ENCODE results near the gene NCOA7.

DNA sequence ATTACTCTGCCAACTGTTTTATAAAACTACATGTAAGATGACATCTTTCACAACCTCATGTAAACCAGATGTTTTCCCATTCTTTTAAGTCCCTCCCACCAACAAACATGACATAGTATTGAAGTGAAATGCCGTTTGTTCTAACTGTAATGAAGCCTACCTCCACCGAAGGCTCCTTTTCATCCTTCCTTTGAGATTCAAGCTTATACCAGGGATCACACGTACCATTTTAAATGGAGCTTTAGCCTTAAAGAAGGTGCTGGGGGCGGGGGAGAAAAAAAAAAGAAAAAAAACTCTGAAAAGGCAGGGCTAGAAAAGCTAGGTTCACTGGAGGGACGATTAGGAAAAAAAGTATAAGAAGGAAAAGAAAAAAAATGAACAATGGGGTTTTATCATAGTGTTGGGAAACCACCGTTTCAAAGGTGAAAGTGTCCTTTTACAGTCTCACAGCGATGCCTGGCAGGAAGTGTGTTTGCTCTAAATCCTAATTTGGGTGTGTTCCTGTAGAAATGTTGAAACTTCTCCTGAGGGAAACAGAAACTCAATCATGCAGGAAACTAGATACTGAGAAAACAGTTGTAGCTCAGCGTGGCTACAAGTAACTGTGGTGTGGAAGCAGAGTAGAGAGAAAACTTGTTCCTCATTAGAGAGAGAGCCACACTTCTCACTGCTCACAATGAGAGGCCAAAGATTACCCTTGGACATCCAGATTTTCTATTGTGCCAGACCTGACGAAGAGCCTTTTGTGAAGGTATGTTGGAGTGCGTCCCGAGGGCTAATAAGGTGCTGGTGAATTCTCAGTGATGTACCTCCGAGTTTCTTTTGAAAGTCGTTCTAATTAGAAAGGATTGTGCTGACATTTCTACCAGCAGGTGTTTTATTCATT lies 128.2 kb downstream of the NCOA7 start:
- TF ChIP-seq, protein P1, sequence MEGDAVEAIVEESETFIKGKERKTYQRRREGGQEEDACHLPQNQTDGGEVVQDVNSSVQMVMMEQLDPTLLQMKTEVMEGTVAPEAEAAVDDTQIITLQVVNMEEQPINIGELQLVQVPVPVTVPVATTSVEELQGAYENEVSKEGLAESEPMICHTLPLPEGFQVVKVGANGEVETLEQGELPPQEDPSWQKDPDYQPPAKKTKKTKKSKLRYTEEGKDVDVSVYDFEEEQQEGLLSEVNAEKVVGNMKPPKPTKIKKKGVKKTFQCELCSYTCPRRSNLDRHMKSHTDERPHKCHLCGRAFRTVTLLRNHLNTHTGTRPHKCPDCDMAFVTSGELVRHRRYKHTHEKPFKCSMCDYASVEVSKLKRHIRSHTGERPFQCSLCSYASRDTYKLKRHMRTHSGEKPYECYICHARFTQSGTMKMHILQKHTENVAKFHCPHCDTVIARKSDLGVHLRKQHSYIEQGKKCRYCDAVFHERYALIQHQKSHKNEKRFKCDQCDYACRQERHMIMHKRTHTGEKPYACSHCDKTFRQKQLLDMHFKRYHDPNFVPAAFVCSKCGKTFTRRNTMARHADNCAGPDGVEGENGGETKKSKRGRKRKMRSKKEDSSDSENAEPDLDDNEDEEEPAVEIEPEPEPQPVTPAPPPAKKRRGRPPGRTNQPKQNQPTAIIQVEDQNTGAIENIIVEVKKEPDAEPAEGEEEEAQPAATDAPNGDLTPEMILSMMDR (IDR thresholded peaks at IDR 0.05): no peak
- peak in 1 of 2 donors; percentile 31 for TF ChIP-seq POLR2A (IDR thresholded peaks at IDR 0.05)
